IPS DF 4.7 (cell line): Measurements from ENCODE around the gene PGBD1.

Experiments
- DNase-seq: peaks from one replicate; pipeline ENCODE4 v3.0.0-alpha.2; 2013; ENCODE audit warnings: low spot score; ENCODE audit errors: extremely low read depth

PGBD1 gene

GRCh38 chr6:28333599-28334018 is 52.2 kb downstream of the PGBD1 start:
- DNase-seq, result no peak

GRCh38 chr6:28334286-28335039 is 53.1 kb downstream of the PGBD1 start:
- DNase-seq, result no peak

GRCh38 chr6:28335040-28335563 is 53.7 kb downstream of the PGBD1 start:
- DNase-seq, result no peak

GRCh38 chr6:28335564-28336283 is 54.4 kb downstream of the PGBD1 start, which contains the start of gene ZSCAN31:
ZSCAN31 (minus strand) TSS chr6:28336148; CDS start chr6:28329683, 6,465 bp downstream.
- peak; percentile 97 for DNase-seq

- DNase-seq, result no peak
These were observed 55.1 kb downstream of the PGBD1 start for GRCh38 chr6:28336284-28337120.

GRCh38 chr6:28337121-28337520 is 55.7 kb downstream of the PGBD1 start:
- no peak for DNase-seq

- DNase-seq, result no peak
These were observed 59.1 kb downstream of the PGBD1 start for GRCh38 chr6:28340310-28341095.

GRCh38 chr6:28343898-28344677 is 62.7 kb downstream of the PGBD1 start:
- no peak for DNase-seq

GRCh38 chr6:28345201-28345600 is 63.8 kb downstream of the PGBD1 start:
- DNase-seq, result no peak

- DNase-seq, result no peak
These were observed 65.7 kb downstream of the PGBD1 start for GRCh38 chr6:28347119-28347518.

GRCh38 chr6:28349344-28349891 is 68.0 kb downstream of the PGBD1 start:
- no peak for DNase-seq

GRCh38 chr6:28349892-28350737 is 68.7 kb downstream of the PGBD1 start, which contains the start of gene ZKSCAN3:
ZKSCAN3 (plus strand) TSS chr6:28349947; CDS start chr6:28359587, 9,640 bp downstream.
- peak; percentile 60 for DNase-seq

GRCh38 chr6:28351087-28351486 is 69.7 kb downstream of the PGBD1 start:
- DNase-seq, result no peak

GRCh38 chr6:28351493-28351925 is 70.1 kb downstream of the PGBD1 start:
- no peak for DNase-seq
